ENCODE data around the gene IRX3. TPM values are rescaled to one million over a fixed set of nuclear protein-coding genes. Genes with fewer than 3 reads are reported as not detected.

IRX3 gene
- total RNA-seq, 2 donors from 2014 or later, result 33.2 to 95.1 TPM

DNA sequence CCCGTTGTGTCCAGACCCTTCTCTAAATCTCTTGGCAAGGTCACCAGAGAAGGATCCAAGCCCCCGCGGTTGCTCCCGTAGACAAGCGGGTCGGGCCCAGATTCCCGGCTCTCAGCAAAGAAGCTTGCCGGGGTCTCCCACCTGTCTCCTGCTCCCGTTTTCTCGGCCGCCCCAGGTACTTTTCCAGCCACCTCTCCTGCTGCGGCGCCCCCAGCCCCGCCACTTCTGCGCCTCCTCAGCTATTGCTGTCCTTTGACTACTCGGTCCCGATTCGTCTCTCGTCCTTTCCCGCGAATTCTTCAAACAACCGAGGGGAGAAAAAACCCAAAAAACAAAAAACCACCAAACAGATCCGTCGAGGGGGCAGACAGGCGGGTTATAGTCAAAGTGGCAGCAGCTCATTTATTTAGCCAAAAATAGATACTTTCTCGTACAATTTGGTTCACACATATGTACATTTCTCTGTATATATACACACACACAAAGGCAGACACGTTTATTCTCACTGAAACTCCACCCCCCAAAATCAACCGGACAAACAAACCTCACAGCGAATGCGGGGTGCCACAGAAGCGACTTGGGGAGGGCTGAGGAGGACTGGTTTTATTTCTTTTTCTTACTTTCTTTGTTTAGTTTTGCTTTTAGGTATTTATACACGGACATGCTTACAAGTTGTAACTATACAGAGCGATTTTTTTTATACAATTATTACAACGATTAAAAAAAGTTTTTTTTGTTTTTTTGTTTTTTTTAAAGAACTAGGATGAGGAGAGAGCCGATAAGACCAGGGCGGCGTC, 3.5 kb downstream of the IRX3 start:
- intact Hi-C loops (cut with DNase I), result loop anchor here (10.0 kb wide), 1 partner anchor 368 kb away; no protein-coding TSS in a partner anchor
- Histone ChIP-seq H3K27ac (peak overlapping the region; percentile 97 to 98), H3K9me3 (no peaks in the 10 kb centered on the region), H3K36me3 (peaks cover 0 to 6% of the 10 kb centered on the region in 2 donors), H3K4me3 (peak overlapping the region; percentile 54 to 87), H3K27me3 (replicated peaks; ENCODE audit: insufficient read depth) (no peaks in the 10 kb centered on the region), H3K4me1 (replicated peaks) (no peaks in the 10 kb centered on the region)
- no peak for DNase-seq (ENCODE audit: low spot score)
- WGBS, result 29% methylated on average over 37 of the region's 37 CpGs
- TF ChIP-seq POLR2AphosphoS5 (IDR thresholded peaks at IDR 0.05) (peak; percentile 38), POLR2A (IDR thresholded peaks at IDR 0.05) (no peak)
- TF ChIP-seq, protein P1, sequence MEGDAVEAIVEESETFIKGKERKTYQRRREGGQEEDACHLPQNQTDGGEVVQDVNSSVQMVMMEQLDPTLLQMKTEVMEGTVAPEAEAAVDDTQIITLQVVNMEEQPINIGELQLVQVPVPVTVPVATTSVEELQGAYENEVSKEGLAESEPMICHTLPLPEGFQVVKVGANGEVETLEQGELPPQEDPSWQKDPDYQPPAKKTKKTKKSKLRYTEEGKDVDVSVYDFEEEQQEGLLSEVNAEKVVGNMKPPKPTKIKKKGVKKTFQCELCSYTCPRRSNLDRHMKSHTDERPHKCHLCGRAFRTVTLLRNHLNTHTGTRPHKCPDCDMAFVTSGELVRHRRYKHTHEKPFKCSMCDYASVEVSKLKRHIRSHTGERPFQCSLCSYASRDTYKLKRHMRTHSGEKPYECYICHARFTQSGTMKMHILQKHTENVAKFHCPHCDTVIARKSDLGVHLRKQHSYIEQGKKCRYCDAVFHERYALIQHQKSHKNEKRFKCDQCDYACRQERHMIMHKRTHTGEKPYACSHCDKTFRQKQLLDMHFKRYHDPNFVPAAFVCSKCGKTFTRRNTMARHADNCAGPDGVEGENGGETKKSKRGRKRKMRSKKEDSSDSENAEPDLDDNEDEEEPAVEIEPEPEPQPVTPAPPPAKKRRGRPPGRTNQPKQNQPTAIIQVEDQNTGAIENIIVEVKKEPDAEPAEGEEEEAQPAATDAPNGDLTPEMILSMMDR (IDR thresholded peaks at IDR 0.05), result no peak

DNA sequence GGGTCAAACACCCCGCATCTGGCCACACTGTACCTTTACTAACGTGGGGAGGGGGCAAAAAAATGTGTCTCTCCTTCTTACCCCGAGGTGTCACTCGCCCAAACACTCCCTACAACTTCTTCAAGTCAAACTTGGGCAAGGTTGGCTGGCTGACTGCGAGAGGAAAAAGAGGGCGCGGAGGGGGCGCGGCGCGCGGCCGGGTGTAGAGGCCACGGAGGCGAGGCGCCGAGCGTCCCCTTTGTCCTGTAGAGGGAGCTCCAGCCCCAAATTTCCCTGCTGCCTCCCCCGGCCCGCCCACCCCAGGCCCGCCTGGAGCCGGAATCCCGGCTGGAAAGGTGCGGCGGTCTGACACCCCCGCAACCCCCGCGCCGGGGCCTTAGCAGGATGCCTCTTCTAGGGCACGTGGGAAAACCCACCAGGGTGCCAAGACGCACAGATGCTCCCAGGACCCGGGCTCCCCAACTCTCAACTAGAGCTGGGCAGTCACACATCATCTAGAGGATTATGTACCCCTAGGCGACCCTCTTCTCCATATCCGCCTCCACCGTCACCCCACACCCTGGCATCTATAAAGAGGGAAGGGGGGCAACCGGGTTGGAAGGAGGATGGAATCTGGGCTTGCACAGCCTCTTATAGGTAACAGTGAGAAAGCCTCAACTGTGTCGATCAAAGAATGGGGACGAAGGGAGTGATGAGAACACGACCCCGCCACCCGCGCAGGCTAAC, 4.2 kb downstream of the IRX3 start:
- peak; percentile 71 for DNase-seq (ENCODE audit: low spot score)
- WGBS, result 12% methylated on average over 33 of the region's 42 CpGs
- H3K36me3 ChIP-seq, result peaks cover 0 to 6% of the 10 kb centered on the region in 2 donors
- peak overlapping the region; percentile 97 to 98 for H3K27ac ChIP-seq
- H3K4me3 ChIP-seq, result peak overlapping the region; percentile 54 to 87
- no peaks in the 10 kb centered on the region for H3K27me3 ChIP-seq (replicated peaks; ENCODE audit: insufficient read depth)
- intact Hi-C loops (cut with DNase I), result loop anchor here (10.0 kb wide), 1 partner anchor 368 kb away; no protein-coding TSS in a partner anchor
- H3K9me3 ChIP-seq, result no peaks in the 10 kb centered on the region
- no peaks in the 10 kb centered on the region for H3K4me1 ChIP-seq (replicated peaks)
- TF ChIP-seq, protein P1 (IDR thresholded peaks at IDR 0.05), result peak; percentile 53 to 82 (median 63)
- TF ChIP-seq POLR2A (IDR thresholded peaks at IDR 0.05), result no peak

DNA sequence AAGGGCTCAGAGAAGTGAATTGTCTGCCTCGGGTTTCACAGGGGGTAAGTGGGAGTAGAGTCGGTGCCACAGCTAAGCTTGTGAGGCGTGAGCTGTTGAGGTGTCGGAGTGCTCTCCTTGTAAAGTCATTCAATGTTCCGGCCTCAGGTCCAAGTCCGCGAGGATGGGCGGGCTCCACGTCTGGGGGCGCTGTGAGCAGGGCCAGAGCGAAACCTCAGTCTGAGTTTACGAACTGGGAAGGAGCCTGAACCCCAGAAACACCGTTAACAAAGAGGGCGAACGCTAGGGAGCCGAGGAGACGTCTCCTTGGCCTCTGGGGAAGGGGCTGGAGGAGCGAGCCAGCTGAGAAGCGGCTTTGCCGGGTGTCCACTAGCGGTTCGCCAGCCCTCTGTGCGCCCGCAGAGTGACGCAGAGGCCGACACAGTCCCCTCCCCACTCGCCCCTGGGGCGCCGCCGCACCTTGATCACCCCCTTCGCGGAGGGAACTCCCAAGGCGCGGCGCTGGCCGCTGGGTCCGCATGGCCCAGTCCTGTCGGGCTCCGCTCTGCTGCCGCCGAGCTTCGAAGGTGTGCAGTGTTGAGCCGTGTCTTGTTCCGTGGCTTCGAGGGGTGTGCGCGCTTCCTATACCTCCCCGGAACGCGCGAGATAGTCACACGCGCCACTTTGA, 4.9 kb downstream of the IRX3 start:
- TF ChIP-seq POLR2AphosphoS5 (IDR thresholded peaks at IDR 0.05), result no peak
- TF ChIP-seq, protein P1 (IDR thresholded peaks at IDR 0.05), result no peak
- intact Hi-C loops (cut with DNase I), result loop anchor here (10.0 kb wide), 1 partner anchor 367 kb away; no protein-coding TSS in a partner anchor

DNA sequence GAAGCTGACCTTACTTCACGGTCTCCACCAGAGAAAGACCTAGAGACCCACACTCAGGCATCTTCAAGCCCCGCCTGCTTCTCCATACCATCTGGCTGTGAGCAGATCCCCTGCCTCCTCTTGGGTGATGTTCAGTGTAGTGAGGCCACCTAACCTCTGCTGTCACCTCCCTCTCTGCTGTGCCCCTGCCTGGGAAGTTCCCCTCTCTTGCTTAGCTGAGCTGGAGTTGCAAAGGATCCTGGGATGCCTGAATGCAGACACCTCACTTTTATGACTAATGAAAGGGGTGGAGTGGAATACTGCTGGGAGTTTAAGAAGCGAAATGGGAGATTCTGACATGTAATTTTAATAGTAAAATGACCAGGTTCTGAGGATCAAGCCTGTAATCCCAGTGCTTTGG, 5.8 kb downstream of the IRX3 start:
- Histone ChIP-seq H3K4me1 (replicated peaks) (no peaks in the 10 kb centered on the region), H3K9me3 (no peaks in the 10 kb centered on the region), H3K36me3 (peaks cover 0 to 6% of the 10 kb centered on the region in 2 donors), H3K27me3 (replicated peaks; ENCODE audit: insufficient read depth) (no peaks in the 10 kb centered on the region), H3K4me3 (no peak overlapping the region), H3K27ac (no peak overlapping the region)
- no peak for DNase-seq (ENCODE audit: low spot score)
- TF ChIP-seq POLR2AphosphoS5 (IDR thresholded peaks at IDR 0.05) (no peak), POLR2A (IDR thresholded peaks at IDR 0.05) (no peak)
- TF ChIP-seq, protein P1 (IDR thresholded peaks at IDR 0.05), result no peak
- 90% methylated on average over 3 of the region's 3 CpGs for WGBS
- intact Hi-C loops (cut with DNase I), result loop anchor here (10.0 kb wide), 1 partner anchor 366 kb away; no protein-coding TSS in a partner anchor

More for the DNA sequence above, 4.9 kb downstream of the IRX3 start:
- 60% methylated on average over 51 of the region's 53 CpGs for WGBS
- H3K27ac ChIP-seq, result peak overlapping the region in 1 of 2 donors; percentile 98
- peaks cover 0 to 6% of the 10 kb centered on the region in 2 donors for H3K36me3 ChIP-seq
- no peaks in the 10 kb centered on the region for H3K4me1 ChIP-seq (replicated peaks)
- DNase-seq (ENCODE audit: low spot score), result no peak
- no peaks in the 10 kb centered on the region for H3K27me3 ChIP-seq (replicated peaks; ENCODE audit: insufficient read depth)
- no peaks in the 10 kb centered on the region for H3K9me3 ChIP-seq
- no peak overlapping the region for H3K4me3 ChIP-seq

Data from prostate gland (tissue), 2 donors.